ENCODE measurements around the gene SDR9C7. TPM values are rescaled to one million over a fixed set of nuclear protein-coding genes. Genes with fewer than 3 reads are reported as not detected.
"Not testable (repeated sequence)": the region's sequence is repeated elsewhere in the genome, so short reads cannot be mapped to it uniquely, and the experiment has no call there.

Gene SDR9C7
- not detected in 2 replicates for total RNA-seq

DNA sequence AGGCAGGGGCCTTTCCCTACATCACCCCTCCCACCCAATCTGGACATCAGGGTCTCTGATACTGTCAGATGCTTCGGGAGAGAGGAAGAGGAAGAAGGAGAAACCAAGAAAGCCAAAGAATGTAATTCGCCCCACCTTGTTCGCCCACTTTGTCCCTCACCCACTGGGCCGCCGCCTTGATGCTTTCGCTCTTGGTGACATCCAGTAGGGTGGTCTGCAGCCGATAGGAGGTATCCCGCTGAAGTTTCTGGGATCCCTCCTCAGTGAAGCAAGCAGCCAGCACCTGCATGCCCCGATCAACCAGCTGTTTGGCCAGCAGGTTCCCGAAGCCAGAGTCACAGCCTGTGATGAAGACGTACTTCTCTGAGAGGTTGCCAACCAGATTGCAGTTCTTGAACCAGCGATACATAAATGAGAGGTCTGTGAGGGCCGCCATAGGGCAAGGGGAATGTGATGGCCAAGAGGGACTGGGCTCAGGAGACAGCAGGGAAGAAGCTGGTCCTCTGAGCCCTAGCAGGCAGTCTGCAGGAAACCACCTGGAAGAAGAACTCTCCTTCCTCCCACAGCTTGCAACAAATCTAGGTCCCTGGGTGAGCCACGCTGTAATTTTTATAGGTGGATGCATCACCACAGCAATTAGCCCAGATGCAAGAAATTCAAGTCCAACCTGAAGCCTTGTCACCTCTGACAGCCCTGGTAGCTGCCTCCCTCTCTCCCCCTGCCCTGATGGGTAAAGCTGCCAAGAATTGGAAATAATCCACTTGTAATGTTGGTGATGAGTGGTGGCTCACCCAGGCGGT lies at the start of gene SDR9C7:
SDR9C7 (minus strand) TSS at position 583 of the 800 bp plus-strand sequence; CDS start at position 436, 147 bp downstream.
- no peak for DNase-seq (ENCODE audit: low read depth in 2 of 2)

DNA sequence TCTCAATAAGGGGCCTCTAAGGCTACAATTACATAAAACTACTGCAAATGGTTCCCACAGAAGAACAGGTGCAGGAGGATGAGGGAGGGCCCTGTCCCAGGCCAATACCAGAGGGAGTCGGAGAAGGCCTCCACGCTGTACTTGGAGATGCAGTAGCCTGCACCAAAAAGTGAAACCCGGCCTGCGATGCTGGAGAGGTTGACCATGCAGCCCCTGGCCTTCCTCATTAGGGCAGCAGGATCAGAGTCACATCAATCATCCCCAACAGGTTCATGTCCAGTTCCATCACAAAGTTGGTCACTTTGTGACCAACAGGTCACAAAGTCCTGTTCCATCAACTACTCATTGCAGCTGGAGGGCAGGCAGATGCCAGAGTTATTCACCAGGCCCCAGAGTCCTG lies 49.2 kb upstream of the SDR9C7 start:
- no peak for DNase-seq (ENCODE audit: low read depth in 2 of 2)

DNA sequence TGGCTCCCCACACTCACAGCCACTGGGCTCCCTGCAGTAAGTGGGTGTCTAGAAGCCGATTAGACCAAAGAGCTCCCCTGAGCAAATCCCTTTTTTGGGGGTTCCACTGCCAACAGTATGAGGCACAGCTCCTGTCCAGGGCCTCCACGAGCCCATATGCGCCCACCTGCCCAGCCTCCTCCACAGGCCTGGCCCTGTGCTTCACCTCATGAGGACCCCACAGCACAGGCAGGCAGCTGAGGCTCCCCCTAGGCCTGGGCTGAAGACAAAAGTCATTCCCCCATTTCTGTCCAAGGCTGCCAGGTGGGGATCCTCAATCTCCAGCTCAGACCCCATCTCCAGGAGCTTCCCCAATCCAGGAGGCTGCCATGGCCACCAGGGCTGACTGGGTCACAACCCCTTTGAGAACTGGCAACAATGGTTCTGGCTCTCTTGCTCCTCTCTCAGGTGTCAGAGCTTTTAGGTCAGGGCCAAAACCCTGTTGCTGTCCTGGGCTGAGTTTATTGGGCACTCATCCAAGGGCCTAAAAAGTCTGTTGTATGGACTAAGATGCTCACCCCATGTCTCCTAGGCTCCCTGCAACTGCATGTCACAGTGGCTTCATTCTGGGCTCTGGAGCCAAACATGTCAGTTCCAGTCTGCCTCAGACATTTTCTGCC lies 48.5 kb upstream of the SDR9C7 start:
- not testable (repeated sequence) for DNase-seq (ENCODE audit: low read depth in 2 of 2)

DNA sequence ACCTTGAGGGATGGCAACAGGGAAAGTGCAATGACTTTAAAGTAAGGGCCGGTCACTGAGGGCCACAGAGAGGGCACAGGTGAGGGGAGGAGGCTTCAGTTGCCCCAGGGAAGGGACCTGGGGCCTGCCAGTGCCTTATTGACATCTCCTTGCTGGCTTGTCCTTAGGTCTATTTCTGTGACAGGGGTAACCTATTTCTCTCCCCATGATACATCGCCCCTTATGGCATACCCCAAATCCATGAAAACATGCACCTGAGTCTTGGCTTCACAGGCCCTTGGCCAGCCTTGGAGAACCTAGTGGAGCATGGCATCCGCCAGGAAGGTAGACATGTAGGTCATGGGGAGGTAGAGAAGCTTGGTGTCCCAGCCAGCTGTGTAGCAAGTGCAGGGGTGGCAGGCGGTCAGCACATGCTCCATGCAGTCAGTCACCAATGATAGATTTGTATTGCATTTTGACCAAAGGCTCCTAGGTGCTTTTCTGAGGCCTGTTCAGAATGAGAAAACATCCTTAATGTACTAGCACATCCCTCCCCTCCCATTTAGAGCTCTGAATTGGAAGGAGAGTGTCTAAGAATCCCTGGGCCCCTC lies 46.8 kb upstream of the SDR9C7 start:
- DNase-seq (ENCODE audit: low read depth in 2 of 2): no peak

DNA sequence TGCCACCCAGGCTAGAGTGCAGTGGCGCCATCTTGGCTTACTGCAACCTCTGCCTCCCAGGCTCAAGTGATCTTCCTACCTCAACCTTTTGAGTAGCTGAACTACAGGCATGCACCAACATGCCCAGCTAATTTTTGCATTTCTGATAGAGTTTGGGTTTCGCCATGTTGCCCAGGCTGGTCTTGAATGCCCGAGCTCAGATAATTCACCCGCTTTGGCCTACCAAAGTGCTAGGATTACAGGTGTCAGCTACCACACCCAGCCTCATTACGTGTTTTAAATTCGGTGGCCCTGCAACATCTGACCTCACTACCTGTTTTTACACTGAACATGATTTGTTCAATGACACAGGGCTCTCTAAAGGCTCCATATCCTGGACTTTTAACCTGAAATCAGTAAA lies 46.1 kb upstream of the SDR9C7 start:
- no peak for DNase-seq (ENCODE audit: low read depth in 2 of 2)

DNA sequence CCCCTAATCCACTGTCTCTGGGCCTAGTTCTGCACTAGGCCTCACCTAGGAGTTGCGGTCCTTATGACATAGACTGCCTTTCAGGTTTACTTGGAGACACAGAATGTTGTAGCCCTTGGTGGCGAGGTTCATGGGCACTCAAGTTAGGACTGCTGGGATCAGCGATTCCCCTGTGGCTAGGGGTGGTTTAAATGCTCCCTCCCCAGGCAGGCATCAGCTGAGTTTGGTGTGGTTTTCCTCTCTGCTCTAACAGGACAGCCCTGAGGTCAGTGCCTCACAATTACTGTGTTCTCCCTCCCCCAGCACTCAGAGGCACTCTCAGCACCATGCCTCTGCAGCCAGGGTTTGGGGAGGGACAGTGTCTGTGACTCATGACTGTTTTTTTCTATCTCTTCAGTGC lies 45.4 kb upstream of the SDR9C7 start:
- DNase-seq (ENCODE audit: low read depth in 2 of 2): no peak

DNA sequence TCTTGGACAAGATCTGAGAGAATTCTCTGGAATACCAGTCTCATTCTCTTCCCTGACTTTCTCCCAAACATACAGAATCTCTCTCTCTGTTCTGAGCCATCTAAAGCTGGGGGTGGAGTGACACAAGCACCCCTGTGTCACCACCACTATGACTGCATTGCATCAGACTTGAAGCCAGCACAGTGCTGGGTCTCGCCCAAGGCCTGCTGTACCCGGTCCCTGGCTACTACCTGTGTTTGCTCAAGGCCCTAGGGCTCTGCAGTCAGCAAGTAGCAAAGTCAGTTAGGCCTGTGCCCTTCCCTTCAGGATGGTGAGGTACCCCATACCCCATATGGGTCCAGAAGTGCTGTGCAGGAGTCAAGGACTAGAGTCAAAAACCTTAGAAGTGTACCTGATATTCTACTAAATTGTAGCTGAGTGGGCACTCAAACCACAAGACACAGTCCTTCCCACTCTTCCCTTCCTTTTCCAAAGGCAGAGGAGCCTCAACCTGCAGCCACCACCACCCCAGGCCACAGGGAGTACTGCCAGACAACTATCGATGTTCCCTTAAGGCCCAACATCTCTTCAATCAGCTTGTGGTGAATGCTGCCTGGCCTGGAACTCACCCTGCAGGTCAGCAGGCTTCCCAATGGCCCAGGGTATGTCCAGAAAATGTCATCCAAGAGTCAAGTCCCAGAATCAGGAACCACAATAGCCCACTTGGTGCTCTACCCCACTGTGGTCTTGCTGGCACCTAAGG lies 44.4 kb upstream of the SDR9C7 start:
- no peak for DNase-seq (ENCODE audit: low read depth in 2 of 2)

DNA sequence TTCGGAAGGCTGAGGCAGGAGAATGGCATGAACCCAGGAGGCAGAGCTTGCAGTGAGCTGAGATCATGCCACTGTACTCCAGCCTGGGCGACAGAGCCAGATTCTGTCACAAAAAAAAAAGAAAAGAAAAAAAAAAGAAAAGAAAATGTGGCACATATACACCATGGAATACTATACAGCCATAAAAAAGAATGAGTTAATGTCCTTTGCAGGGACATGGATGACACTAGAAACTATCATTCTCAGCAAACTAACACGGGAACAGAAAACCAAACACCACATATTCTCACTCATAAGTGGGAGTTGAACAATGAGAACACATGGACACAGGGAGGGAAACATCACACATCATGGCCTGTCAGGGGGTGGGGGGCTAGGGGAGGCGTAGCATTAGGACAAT lies 43.2 kb upstream of the SDR9C7 start:
- DNase-seq (ENCODE audit: low read depth in 2 of 2): not testable (repeated sequence)

DNA sequence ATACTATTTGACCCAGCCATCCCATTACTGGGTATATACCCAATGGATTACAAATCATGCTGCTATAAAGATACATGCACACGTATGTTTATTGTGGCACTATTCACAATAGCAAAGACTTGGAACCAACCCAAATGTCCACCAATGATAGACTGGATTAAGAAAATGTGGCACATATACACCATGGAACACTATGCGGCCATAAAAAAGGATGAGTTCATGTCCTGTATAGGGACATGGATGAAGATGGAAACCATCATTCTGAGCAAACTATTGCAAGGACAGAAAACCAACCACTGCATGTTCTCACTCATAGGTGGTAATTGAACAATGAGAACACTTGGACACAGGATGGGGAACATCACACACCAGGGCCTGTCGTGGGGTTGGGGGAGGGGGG lies 40.0 kb upstream of the SDR9C7 start:
- not testable (repeated sequence) for DNase-seq (ENCODE audit: low read depth in 2 of 2)

DNA sequence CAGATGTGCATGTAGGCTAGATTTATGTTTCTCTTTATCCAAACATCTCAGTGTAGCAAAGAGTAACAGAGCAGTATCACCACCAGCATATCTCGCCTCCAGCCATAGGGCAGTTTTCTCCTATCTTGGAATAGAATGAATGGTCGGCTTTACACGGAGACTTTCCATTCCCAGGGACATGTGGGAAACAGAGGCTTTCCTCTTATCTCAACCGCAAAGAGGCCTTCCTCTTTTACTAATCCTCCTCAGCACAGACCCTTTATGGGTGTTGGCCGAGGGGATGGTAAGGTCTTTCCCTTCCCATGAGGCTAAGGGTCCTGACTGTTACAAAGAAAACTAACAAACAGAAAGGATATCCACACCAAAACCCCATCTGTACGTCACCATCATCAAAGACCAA lies 34.7 kb upstream of the SDR9C7 start:
- DNase-seq (ENCODE audit: low read depth in 2 of 2): not testable (repeated sequence)

DNA sequence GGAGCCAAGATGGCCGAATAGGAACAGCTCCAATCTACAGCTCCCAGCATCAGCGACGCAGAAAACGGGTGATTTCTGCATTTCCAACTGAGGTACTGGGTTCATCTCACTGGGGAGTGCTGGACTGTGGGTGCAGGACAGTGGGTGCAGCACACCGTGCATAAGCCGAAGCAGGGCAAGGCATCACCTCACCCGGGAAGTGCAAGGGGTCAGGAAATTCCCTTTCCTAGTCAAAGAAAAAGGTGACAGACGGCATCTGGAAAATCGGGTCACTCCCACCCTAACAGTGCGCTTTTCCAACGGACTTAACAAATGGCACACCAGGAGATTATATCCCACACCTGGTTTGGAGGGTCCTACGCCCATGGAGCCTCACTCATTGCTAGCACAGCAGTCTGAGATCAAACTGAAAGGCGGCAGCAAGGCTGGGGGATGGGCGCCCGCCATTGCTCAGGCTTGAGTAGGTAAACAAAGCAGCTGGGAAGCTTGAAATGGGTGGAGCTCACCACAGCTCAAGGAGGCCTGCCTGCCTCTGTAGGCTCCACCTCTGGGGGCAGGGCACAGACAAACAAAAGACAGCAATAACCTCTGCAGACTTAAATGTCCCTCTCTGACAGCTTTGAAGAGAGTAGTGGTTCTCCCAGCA lies 31.9 kb upstream of the SDR9C7 start:
- not testable (repeated sequence) for DNase-seq (ENCODE audit: low read depth in 2 of 2)

DNA sequence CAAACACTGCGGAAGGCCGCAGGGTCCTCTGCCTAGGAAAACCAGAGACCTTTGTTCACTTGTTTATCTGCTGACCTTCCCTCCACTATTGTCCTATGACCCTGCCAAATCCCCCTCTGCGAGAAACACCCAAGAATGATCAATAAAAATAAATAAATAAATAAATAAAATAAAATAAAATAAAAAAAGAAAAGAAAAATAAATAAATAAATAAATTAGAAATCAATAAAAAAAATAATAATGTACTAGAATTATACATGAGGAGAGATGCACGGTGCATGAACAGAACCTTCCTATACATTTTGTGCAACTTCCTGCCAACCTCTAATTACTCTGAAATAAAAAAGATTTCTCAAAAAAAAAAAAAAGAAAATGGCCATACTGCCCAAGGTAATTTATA lies 30.9 kb upstream of the SDR9C7 start:
- not testable (repeated sequence) for DNase-seq (ENCODE audit: low read depth in 2 of 2)

DNA sequence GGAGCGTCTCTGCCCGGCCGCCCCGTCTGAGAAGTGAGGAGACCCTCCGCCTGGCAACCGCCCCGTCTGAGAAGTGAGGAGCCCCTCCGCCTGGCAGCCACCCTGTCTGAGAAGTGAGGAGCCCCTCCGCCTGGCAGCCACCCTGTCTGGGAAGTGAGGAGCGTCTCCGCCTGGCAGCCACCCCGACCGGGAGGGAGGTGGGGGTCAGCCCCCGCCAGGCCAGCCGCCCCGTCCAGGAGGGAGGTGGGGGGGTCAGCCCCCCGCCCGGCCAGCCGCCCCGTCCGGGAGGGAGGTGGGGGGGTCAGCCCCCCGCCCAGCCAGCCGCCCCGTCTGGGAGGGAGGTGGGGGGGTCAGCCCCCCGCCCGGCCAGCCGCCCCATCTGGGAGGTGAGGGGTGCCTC lies 29.3 kb upstream of the SDR9C7 start:
- DNase-seq (ENCODE audit: low read depth in 2 of 2): not testable (repeated sequence)

DNA sequence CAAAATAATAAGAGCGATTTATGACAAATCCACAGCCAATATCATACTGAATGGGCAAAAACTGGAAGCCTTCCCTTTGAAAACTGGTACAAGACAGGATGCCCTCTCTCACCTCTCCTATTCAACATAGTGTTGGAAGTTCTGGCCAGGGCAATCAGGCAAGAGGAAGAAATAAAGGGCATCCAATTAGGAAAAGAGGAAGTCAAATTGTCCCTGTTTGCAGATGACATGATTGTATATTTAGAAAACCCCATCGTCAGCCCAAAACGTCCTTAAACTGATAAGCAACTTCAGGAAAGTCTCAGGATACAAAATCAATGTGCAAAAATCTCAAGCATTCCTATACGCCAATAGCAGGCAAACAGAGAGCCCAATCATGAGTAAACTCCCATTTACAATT lies 28.0 kb upstream of the SDR9C7 start:
- DNase-seq (ENCODE audit: low read depth in 2 of 2): not testable (repeated sequence)

DNA sequence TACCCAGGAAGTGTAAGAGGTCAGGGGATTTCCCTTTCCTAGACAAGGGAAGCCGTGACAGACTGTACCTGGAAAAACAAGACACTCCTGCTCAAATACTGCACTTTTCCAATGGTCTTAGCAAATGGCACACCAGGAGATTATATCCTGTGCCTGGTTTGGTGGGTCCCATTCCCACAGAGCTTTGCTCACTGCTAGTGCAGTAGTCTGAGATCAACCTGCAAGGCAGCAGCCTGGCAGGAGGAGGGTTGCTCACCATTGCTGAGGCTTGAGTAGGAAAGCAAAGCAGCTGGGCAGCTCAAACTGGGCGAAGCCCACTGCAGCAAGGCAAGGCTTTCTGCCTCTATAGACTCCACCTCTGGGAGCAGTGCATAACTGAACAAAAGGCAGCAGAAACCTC lies 24.2 kb upstream of the SDR9C7 start:
- DNase-seq (ENCODE audit: low read depth in 2 of 2): no peak

DNA sequence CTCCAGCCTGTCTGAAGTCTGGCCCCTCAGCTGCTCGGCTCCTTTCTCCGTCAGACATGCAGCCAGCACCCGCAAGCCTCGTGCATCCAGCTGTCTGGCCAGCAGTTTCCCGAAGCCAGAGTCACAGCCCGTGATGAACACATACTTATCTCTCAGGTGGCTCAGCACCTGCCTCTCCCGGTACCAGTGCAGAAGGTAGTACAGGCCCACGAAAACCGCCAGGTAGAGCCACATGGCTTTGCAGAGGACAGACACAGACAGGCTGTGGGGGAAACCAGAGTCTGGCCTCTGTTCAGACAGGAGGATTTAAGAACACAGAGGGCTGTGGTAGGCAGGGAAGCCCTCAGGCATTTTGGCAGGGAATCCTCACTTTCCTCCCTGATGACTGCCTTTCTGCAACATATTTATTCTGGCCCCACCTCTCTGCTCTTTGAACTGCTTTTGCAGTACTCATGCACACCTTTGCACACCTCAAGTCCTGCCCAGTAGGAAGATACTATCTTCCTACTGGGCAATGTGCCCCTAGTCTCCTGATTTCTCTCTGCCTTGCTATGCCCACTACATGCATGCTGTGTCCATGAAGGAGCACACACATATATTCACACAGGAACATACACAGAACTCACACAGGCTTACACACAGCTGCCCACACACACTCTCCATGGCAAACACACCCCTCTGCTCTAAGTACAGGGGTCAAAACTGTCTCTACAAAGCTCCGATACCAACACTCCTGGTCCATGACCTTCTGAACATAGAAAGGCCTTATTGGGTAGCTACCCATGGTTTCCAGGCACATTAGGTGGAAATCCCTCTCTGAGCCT lies 23.2 kb upstream of the SDR9C7 start, which contains the start of gene RDH16:
RDH16 (minus strand) TSS at position 380 of the 824 bp plus-strand sequence; CDS start at position 234, 146 bp downstream.
- no peak for DNase-seq (ENCODE audit: low read depth in 2 of 2)

DNA sequence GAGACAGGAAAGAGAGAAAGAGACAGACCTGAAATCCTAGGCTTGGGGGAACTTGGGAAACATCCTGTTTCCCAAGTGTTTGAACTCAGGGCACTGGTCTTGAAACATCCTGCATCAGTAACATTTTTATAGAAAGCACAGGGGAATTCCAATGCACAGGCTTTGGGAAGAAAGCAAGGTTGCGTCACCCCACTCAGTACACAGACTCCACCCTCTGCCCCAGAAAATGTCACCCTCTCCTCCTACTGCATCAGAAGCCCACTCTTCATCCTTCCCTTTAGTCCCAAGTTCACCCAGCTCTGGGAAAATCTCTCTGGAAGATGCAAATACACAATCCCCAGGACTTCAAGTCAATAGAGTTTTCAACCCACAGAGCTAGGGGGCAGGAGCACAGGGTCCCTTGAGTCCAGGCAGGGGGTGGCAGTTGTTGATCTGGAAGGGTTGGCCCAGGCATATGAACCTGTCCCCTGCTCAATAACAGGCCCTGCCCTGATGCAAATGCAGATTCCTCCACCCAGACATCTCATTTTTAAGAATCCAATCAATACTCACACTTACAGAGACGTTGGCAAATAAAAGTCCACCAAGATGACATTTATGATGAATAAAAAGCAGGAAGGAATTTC lies 21.5 kb upstream of the SDR9C7 start:
- no peak for DNase-seq (ENCODE audit: low read depth in 2 of 2)

DNA sequence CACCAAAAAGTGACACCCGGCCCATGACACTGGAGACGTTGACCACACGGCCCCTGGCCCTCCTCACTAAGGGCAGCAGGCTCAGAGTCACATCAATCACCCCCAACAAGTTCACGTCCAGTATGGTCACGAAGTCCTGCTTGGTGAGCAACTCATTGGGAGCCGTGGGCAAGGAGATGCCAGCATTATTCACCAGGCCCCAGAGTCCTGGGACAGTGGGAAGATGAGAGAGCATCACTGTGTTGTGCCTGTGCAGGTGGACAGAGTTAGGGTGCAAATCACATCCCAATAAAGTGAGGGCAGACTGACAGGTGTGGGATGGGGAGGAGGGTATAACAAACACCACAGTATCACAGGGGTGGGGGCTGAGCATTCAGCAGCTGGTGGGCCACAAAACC lies 20.7 kb upstream of the SDR9C7 start:
- DNase-seq (ENCODE audit: low read depth in 2 of 2): no peak

DNA sequence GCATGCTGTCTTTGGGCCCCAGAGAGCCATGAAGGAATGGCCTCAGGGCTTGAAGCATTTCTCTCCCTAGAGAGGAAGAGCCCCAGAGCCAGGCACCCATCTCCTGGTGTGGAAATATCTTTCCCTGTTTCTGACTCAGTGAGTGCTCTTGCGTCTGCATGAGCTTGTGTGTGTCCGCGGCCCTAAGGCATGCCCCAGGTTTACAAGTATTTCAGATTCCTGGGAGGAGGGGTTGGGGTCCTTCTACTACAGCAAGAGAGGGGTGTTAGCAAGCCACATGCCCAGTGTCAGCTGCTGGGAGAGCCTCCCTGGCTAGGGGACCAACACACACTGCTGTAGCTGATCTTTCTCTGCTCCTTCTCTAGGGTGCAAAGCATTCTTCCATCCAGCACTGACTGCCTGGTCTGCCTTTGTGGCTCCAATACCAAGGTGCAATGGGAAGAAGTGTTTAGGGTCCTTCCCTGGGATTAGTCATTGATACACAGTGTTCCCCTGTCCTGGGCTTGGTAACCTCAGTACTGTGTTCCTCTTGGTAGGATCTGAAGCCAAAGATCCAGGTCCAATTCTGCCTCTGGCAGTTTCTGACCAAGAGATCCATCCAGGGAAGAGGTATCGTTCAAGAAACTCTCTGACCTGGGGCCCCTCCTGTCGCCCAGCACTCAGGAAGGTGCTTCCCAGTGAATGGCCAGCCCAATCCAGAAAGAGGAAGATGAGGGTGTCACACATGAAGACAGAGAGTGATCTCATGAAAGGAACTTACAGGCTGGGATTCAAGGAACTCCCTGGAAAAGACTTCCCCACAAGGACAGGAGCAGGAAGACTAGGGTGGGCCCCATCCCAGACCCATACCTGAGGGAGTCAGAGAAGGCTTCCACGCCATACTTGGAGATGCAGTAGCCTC lies 20.1 kb upstream of the SDR9C7 start:
- no peak for DNase-seq (ENCODE audit: low read depth in 2 of 2)

Measured in lung microvascular endothelial cell (primary cell).